HL-60 (cell line): ENCODE measurements around the gene CHTOP.

Source experiments
- DNase-seq, 2 experiments: peaks; one replicate each; pipeline ENCODE4 v3.0.0-alpha.2; 2010 to 2020; ENCODE audit warnings: low read depth in 1 of 2, low spot score in 1 of 2
- H3K27ac ChIP-seq: fragments of 250-450 bp; sonication (Bioruptor Pico); replicated peaks from 2 replicates; pipeline ENCODE4 v1.5.1; 2020; ENCODE audit warnings: mild to moderate bottlenecking, moderate library complexity
- H3K27me3 ChIP-seq: fragments of 250-450 bp; sonication (Bioruptor Pico); 2 replicates; pipeline ENCODE4 v1.5.1; 2021; ENCODE audit warnings: mild to moderate bottlenecking, moderate library complexity; ENCODE audit not compliant: insufficient read depth, poor library complexity, severe bottlenecking
- H3K4me3 ChIP-seq: replicated peaks from 2 replicates; pipeline ENCODE4 v1.5.1; 2011; ENCODE audit warnings: mild to moderate bottlenecking, control low read depth, low read length; ENCODE audit not compliant: insufficient read depth
- CTCF ChIP-seq: IDR thresholded peaks from one replicate; pipeline ENCODE4 v1.5.1; 2011; ENCODE audit warnings: low read length, control low read depth, inconsistent platforms; ENCODE audit not compliant: insufficient read depth
- GABPA ChIP-seq: IDR thresholded peaks from 2 replicates; pipeline ENCODE4 v1.6.1; 2012; ENCODE audit warnings: low read depth
- POLR2AphosphoS5 ChIP-seq: IDR thresholded peaks from 2 replicates; pipeline ENCODE4 v1.6.1; 2012; ENCODE audit warnings: low read depth
- REST ChIP-seq: IDR thresholded peaks from 2 replicates; pipeline ENCODE4 v1.6.1; 2012; ENCODE audit warnings: low read depth; ENCODE audit not compliant: insufficient replicate concordance
- SPI1 ChIP-seq: IDR thresholded peaks from 2 replicates; pipeline ENCODE4 v1.6.1; 2012; ENCODE audit warnings: low read depth, mild to moderate bottlenecking, borderline replicate concordance

Gene CHTOP

GRCh38 chr1:153683854-153684253 lies 50.0 kb downstream of the CHTOP start:
- no peak for DNase-seq
- no peak overlapping the region for H3K27ac ChIP-seq
- H3K4me3 ChIP-seq: no peak overlapping the region
- peaks cover 22% of the 10 kb centered on the region for H3K27me3 ChIP-seq
- TF ChIP-seq SPI1: no peak
- no peak for TF ChIP-seq GABPA
- TF ChIP-seq POLR2AphosphoS5: no peak
- TF ChIP-seq REST: no peak
- TF ChIP-seq CTCF: no peak

GRCh38 chr1:153684892-153685291 lies 51.0 kb downstream of the CHTOP start:
- TF ChIP-seq REST: no peak
- no peak for TF ChIP-seq GABPA
- TF ChIP-seq CTCF: no peak
- no peak for TF ChIP-seq POLR2AphosphoS5
- no peak for TF ChIP-seq SPI1
- no peak overlapping the region for H3K4me3 ChIP-seq

GRCh38 chr1:153685544-153686340 lies 51.9 kb downstream of the CHTOP start:
- no peak for DNase-seq
- Histone ChIP-seq H3K4me3 (no peak overlapping the region), H3K27ac (no peak overlapping the region), H3K27me3 (peaks cover 6% of the 10 kb centered on the region)
- TF ChIP-seq POLR2AphosphoS5 (no peak), CTCF (no peak), SPI1 (no peak), GABPA (no peak), REST (no peak)

More at GRCh38 chr1:153684892-153685291, 51.0 kb downstream of the CHTOP start:
- Histone ChIP-seq H3K27ac (no peak overlapping the region), H3K27me3 (peaks cover 12% of the 10 kb centered on the region)
- DNase-seq: no peak
